Lower leg skin (tissue), 4 donors: Measurements from ENCODE around the gene TNPO3. TPM values are rescaled to one million over a fixed set of nuclear protein-coding genes. Genes with fewer than 3 reads are reported as not detected.
A peak's percentile ranks its signal among the peaks of the same experiment; 100 is the strongest.
"Not testable (repeated sequence)": the region's sequence is repeated elsewhere in the genome, so short reads cannot be mapped to it uniquely, and the experiment has no call there.

Source experiments
- DNase-seq, 2 donors: peaks; one replicate each; pipeline ENCODE4 v3.0.0-alpha.2; 2019; ENCODE audit warnings: low spot score in 2 of 2
- H3K4me3 ChIP-seq: fragments of 200-600 bp; sonication (generic); 2 replicates; pipeline ENCODE4 v1.5.1; 2017; ENCODE audit warnings: mild to moderate bottlenecking, low read depth; ENCODE audit not compliant: poor library complexity, severe bottlenecking
- POLR2A ChIP-seq, 2 donors: fragments of 450-650 bp; IDR thresholded peaks; one replicate each; pipeline ENCODE4 v1.6.1; 2016 to 2017; ENCODE audit warnings: antibody characterized with exemption in 2 of 2, mild to moderate bottlenecking in 1 of 2, moderate library complexity in 1 of 2
- WGBS, 2 donors: methylation state at CpG; one replicate each; pipeline ENCODE4 v1.1.5; 2018; 5-methylcytosine and 5-hydroxymethylcytosine counted together
- intact Hi-C: fragments of 100-400 bp; cut with DNase I; formaldehyde crosslinking; loops from one replicate; pipeline ENCODE4 v1.15.0; 2023; ENCODE audit warnings: low total_unique reads
- total RNA-seq, 4 donors: library from RNA; depleted of rRNA; stranded (reverse); fragments of >200 nt; gene quantifications; one replicate each; pipeline ENCODE4 v1.1.0, GENCODE V29; 2016
- TF ChIP-seq, protein P1 (sequence below), 3 donors: fragments of 450-650 bp; IDR thresholded peaks; one replicate each; pipeline ENCODE4 v1.5.1; 2016; ENCODE audit warnings: antibody characterized with exemption in 3 of 3, mild to moderate bottlenecking in 3 of 3, moderate library complexity in 2 of 3

TNPO3 gene
- total RNA-seq, 4 donors from 2014 or later: 26.7 to 36.7 (median 31.0) TPM

DNA sequence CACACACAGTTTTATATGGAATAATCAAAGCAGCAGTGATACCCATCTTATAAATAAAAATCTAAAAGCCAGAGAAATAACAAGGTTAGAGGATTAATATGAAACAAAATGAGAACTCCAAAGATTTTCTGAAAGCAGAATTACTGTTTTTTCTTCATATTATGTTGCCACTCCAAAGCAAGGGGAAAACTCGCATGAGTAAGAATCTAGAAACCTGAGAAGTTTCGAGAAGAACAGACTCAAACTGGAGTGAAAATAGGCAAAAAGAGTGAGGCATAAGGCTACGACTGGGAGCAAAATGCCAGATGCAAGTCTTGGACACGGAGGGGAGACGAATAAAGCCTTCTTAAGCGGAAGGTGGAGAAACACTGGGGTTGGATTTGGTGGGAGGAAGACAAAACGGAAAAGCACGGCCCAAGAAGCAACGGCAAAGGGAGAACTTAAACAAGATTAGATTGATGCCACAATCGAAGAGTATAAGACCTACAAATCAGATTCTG lies 923 bp downstream of the TNPO3 start:
- 1 to 2% methylated on average over 10 of the region's 10 CpGs for WGBS, 2 donors
- no peak for DNase-seq
- TF ChIP-seq, protein P1, sequence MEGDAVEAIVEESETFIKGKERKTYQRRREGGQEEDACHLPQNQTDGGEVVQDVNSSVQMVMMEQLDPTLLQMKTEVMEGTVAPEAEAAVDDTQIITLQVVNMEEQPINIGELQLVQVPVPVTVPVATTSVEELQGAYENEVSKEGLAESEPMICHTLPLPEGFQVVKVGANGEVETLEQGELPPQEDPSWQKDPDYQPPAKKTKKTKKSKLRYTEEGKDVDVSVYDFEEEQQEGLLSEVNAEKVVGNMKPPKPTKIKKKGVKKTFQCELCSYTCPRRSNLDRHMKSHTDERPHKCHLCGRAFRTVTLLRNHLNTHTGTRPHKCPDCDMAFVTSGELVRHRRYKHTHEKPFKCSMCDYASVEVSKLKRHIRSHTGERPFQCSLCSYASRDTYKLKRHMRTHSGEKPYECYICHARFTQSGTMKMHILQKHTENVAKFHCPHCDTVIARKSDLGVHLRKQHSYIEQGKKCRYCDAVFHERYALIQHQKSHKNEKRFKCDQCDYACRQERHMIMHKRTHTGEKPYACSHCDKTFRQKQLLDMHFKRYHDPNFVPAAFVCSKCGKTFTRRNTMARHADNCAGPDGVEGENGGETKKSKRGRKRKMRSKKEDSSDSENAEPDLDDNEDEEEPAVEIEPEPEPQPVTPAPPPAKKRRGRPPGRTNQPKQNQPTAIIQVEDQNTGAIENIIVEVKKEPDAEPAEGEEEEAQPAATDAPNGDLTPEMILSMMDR (IDR thresholded peaks at IDR 0.05): no peak
- no peak for TF ChIP-seq POLR2A (IDR thresholded peaks at IDR 0.05)
- peak overlapping the region; percentile 86 for H3K4me3 ChIP-seq
- intact Hi-C loops: no loop called here

DNA sequence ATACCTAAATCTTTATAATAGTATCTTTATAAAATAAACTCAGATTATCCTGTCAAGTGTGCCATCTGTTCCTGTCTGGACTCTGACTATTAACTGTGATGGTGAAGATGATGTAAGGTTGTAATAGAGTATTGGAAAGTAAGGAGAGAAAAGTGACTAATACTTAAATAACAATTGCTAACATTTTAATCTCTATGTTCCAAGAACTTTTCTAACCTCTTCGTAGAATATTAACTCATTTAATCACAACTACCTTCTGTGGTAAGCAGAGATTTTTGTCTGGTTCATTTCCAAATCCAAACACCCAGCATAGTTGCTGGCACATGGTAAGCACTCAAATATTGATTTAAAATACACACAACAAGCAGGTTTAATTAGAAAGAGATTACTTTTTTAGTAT lies 2.5 kb downstream of the TNPO3 start:
- H3K4me3 ChIP-seq: no peak overlapping the region
- DNase-seq: no peak
- intact Hi-C loops: no loop called here
- WGBS, 2 donors: 71% methylated on average over 1 of the region's 1 CpG
- TF ChIP-seq, protein P1 (IDR thresholded peaks at IDR 0.05): no peak
- TF ChIP-seq POLR2A (IDR thresholded peaks at IDR 0.05): no peak

- DNase-seq, H3K4me3 ChIP-seq, intact Hi-C loops: not testable (repeated sequence)
- WGBS, 2 donors: 96% methylated on average over 7 of the region's 7 CpGs
Measured at GRCh38 chr7:129051459-129051858, 3.5 kb downstream of the TNPO3 start.

GRCh38 chr7:129047761-129048160 lies 7.2 kb downstream of the TNPO3 start:
- H3K4me3 ChIP-seq: no peak overlapping the region
- intact Hi-C loops: no loop called here
- WGBS, 2 donors: 98 to 99% methylated on average over 2 of the region's 2 CpGs
- TF ChIP-seq POLR2A (IDR thresholded peaks at IDR 0.05): no peak
- TF ChIP-seq, protein P1 (IDR thresholded peaks at IDR 0.05): no peak
- no peak for DNase-seq

DNA sequence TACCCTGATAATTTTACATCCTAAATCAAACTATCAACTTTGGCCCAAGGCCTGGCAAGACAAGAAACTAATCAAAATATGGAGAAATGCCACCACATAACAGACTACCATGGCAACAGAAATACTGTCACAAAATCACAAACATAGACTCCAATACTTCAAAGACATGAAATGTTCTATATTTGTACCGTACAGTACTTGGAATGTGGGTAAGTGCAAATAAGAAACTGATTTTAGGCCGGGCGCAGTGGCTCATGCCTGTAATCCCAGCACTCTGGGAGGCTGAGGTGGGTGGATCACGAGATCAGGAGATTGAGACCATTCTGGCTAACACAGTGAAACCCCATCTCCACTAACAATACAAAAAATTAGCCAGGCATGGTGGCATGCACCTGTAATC lies 9.2 kb downstream of the TNPO3 start:
- TF ChIP-seq POLR2A (IDR thresholded peaks at IDR 0.05): no peak
- TF ChIP-seq, protein P1 (IDR thresholded peaks at IDR 0.05): no peak
- 44 to 57% methylated on average over 4 of the region's 4 CpGs for WGBS, 2 donors
- no peak overlapping the region for H3K4me3 ChIP-seq
- intact Hi-C loops: no loop called here
- DNase-seq: no peak

- DNase-seq: no peak
- no peak overlapping the region for H3K4me3 ChIP-seq
- no peak for TF ChIP-seq POLR2A (IDR thresholded peaks at IDR 0.05)
- 93 to 96% methylated on average over 3 of the region's 3 CpGs for WGBS, 2 donors
- intact Hi-C loops: no loop called here
Measured at GRCh38 chr7:129043012-129043411, 11.9 kb downstream of the TNPO3 start.
